ENCODE measurements around the gene PRKAA2. TPM values are rescaled to one million over a fixed set of nuclear protein-coding genes. Genes with fewer than 3 reads are reported as not detected.

Gene PRKAA2
- polyA plus RNA-seq, 1 experiment = 0.70 TPM

DNA sequence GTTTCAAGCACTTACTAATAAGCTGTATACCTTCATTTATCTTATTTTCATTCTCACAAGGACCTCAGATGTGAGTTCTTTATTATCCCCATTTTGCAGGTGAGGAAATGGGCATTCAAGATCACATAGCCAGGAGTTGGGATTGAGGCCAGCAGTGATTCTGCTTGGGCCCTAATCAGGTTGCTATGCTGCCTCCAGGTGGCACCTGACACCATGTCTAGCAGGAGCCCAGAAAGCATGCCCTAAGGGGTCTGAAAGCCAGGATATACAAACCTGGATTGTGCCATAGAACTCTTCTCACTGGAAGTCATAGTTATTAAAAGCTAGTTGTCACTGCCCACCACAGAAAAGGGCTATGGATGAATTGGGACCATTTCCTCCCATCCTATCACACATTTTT lies 113.0 kb downstream of the PRKAA2 start:
- no peak for DNase-seq (ENCODE audit: low read depth)
- Histone ChIP-seq H3K36me3 (ENCODE audit: control insufficient read depth, insufficient read depth, low read length) (no peaks in the 10 kb centered on the region), H3K27me3 (ENCODE audit: control insufficient read depth, insufficient read depth, low read length) (no peaks in the 10 kb centered on the region), H3K4me3 (ENCODE audit: low read depth, low read length) (no peak overlapping the region)
- POLR2A ChIA-PET = no interaction called here
- TF ChIP-seq, protein P1, sequence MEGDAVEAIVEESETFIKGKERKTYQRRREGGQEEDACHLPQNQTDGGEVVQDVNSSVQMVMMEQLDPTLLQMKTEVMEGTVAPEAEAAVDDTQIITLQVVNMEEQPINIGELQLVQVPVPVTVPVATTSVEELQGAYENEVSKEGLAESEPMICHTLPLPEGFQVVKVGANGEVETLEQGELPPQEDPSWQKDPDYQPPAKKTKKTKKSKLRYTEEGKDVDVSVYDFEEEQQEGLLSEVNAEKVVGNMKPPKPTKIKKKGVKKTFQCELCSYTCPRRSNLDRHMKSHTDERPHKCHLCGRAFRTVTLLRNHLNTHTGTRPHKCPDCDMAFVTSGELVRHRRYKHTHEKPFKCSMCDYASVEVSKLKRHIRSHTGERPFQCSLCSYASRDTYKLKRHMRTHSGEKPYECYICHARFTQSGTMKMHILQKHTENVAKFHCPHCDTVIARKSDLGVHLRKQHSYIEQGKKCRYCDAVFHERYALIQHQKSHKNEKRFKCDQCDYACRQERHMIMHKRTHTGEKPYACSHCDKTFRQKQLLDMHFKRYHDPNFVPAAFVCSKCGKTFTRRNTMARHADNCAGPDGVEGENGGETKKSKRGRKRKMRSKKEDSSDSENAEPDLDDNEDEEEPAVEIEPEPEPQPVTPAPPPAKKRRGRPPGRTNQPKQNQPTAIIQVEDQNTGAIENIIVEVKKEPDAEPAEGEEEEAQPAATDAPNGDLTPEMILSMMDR (IDR thresholded peaks at IDR 0.05; ENCODE audit: insufficient read depth, low read depth, low read length) = no peak
- CTCF ChIA-PET = no interaction called here

DNA sequence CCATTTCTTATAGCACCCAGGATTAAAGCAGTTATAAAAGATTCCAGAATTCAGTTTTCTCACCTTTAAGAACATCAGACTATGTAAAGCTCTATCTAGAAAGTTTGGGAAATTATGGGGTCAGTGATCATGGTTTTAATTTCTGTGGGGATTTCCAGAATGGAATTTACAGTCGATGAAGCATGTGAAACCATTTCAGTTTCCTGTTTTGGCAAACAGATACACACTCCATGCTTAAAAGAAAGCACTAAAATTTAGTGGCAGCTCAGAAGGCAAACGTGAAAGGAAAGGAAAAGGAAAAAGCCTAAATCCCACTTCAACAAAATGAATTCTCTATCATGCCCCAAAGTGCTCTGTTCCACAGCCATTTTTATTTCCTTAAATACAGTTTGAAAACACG lies 113.7 kb downstream of the PRKAA2 start:
- POLR2A ChIA-PET = no interaction called here
- no peak for DNase-seq (ENCODE audit: low read depth)
- Histone ChIP-seq H3K27me3 (ENCODE audit: control insufficient read depth, insufficient read depth, low read length) (no peaks in the 10 kb centered on the region), H3K4me3 (ENCODE audit: low read depth, low read length) (no peak overlapping the region), H3K36me3 (ENCODE audit: control insufficient read depth, insufficient read depth, low read length) (no peaks in the 10 kb centered on the region)
- CTCF ChIA-PET = no interaction called here
- TF ChIP-seq, protein P1 (IDR thresholded peaks at IDR 0.05; ENCODE audit: insufficient read depth, low read depth, low read length) = no peak

Small RNA genes within 50 kb of the gene (small RNA-seq; reads per million reads assigned to genes)
- gene AC099789.1 (ENCODE audit: insufficient read length, low read depth, low replicate concordance) = not detected

Other genes with a start within 250 kb of the PRKAA2 start
- gene PLPP3, start 65.8 kb upstream of the PRKAA2 start, polyA plus RNA-seq (2011; rRNA removed) = 49.7 and 55.4 TPM in 2 replicates
- not detected in 2 replicates for gene FYB2, start 174.1 kb downstream of the PRKAA2 start, polyA plus RNA-seq (2011; rRNA removed)
- gene C8A, start 209.5 kb downstream of the PRKAA2 start, polyA plus RNA-seq (2011; rRNA removed) = not detected in 2 replicates